ENCODE data around the gene UGT3A1. TPM values are rescaled to one million over a fixed set of nuclear protein-coding genes. Genes with fewer than 3 reads are reported as not detected.

The UGT3A1 gene
- 1.4 TPM for total RNA-seq

DNA sequence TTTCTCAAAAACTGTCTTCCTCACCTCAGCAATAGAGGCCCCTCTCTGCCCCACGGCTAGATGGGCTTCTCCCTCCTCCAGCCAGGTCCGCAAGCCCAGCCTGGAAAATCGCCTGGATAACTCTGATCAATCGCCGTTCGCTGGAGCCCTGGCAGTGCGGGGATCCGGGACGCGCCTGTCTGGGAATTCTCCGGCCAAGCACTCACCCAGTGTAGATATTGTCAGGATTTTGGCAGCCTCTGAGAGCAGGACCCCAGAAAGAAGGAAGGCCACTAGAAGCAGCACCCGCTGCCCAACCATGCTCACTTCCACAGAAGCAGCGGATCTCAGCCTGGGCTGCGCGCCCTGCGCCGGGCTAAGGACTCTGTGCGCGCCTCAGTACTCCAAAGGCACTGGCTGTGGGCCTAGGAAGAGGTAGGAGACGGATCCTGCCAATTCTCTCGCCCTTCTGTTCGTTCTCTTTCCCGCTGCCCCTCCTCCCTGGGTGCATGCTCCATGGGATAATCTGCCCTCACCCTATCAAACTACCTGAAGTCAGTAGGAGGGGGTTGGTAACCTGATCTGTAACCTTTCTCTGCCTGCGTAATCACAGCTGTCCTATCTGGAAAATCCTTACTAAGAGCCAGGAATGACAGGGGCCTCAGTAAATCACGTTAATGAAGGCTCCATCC is at the start of gene UGT3A1:
Gene UGT3A1 (minus strand): TSS at position 450 of the 671 bp plus-strand sequence. CDS start 150 bp downstream, at position 300.

GRCh38 chr5:35938568-35939227 is 52.5 kb downstream of the UGT3A1 start, which contains the start of gene CAPSL:
Gene CAPSL (minus strand): TSS chr5:35938622. CDS start chr5:35921120, 17,502 bp downstream.

Other genes starting within 250 kb of the UGT3A1 start
- 0.82 TPM for gene IL7R, start 134.5 kb downstream of the UGT3A1 start, total RNA-seq
- not detected for gene CAPSL, start 52.8 kb downstream of the UGT3A1 start, total RNA-seq
- gene UGT3A2, start 75.5 kb upstream of the UGT3A1 start, total RNA-seq, result 1.7 TPM
- 27.5 TPM for gene LMBRD2, start 160.5 kb upstream of the UGT3A1 start, total RNA-seq
- gene SKP2, start 160.7 kb upstream of the UGT3A1 start, total RNA-seq, result 43.4 TPM